MM.1S (cell line): Measurements from ENCODE around the gene GPR143.

Source experiments
- CTCF ChIP-seq: fragments of 300-600 bp; sonication (generic); IDR thresholded peaks from 2 replicates; pipeline ENCODE4 v1.5.1; 2016; ENCODE audit warnings: antibody characterized with exemption, low read length, mixed read lengths
- EZH2 ChIP-seq: fragments of 300-600 bp; sonication (generic); optimal IDR thresholded peaks from 2 replicates; pipeline ENCODE3; 2017; ENCODE audit warnings: low read depth, mild to moderate bottlenecking, antibody characterized with exemption, low read length, mixed read lengths
- EZH2phosphoT487 ChIP-seq: fragments of 300-600 bp; sonication (generic); IDR thresholded peaks from 2 replicates; pipeline ENCODE4 v1.6.1; 2018; ENCODE audit warnings: antibody characterized with exemption, low read length

GRCh38 chrX:9775930-9776329 is 10.3 kb upstream of the GPR143 start:
- TF ChIP-seq EZH2phosphoT487 = no peak
- TF ChIP-seq CTCF = no peak
- TF ChIP-seq EZH2 = no peak
